ENCODE measurements around the gene ORC5.
"Not testable (repeated sequence)": the region's sequence is repeated elsewhere in the genome, so short reads cannot be mapped to it uniquely, and the experiment has no call there.

The ORC5 gene

GRCh38 chr7:104179178-104179577, 28.6 kb downstream of the ORC5 start:
- DNase-seq = no peak

- not testable (repeated sequence) for DNase-seq
Measured at GRCh38 chr7:104177565-104178083, 30.2 kb downstream of the ORC5 start.

GRCh38 chr7:104176332-104176731, 31.5 kb downstream of the ORC5 start:
- no peak for DNase-seq

- no peak for DNase-seq
Measured at GRCh38 chr7:104175361-104175984, 32.3 kb downstream of the ORC5 start.

- DNase-seq = no peak
Measured at GRCh38 chr7:104174798-104175197, 33.0 kb downstream of the ORC5 start.

- DNase-seq = no peak
Measured at GRCh38 chr7:104162081-104162480, 45.7 kb downstream of the ORC5 start.

GRCh38 chr7:104161244-104161643, 46.6 kb downstream of the ORC5 start:
- no peak for DNase-seq

GRCh38 chr7:104160375-104160774, 47.4 kb downstream of the ORC5 start:
- DNase-seq = no peak

- DNase-seq = no peak
Measured at GRCh38 chr7:104156842-104157277, 51.0 kb downstream of the ORC5 start.

- DNase-seq = no peak
Measured at GRCh38 chr7:104153287-104153686, 54.5 kb downstream of the ORC5 start.

GRCh38 chr7:104152468-104152867, 55.3 kb downstream of the ORC5 start:
- no peak for DNase-seq

GRCh38 chr7:104150470-104150869, 57.3 kb downstream of the ORC5 start:
- DNase-seq = no peak

- DNase-seq = no peak
Measured at GRCh38 chr7:104149822-104150221, 58.0 kb downstream of the ORC5 start.

- no peak for DNase-seq
Measured at GRCh38 chr7:104142147-104142546, 65.7 kb downstream of the ORC5 start.

- no peak for DNase-seq
Measured at GRCh38 chr7:104137971-104138370, 69.8 kb downstream of the ORC5 start.

GRCh38 chr7:104137511-104137910, 70.3 kb downstream of the ORC5 start:
- DNase-seq = no peak

- no peak for DNase-seq
Measured at GRCh38 chr7:104136981-104137380, 70.8 kb downstream of the ORC5 start.

GRCh38 chr7:104136561-104136960, 71.3 kb downstream of the ORC5 start:
- no peak for DNase-seq

- DNase-seq = no peak
Measured at GRCh38 chr7:104135760-104136558, 71.9 kb downstream of the ORC5 start.

- no peak for DNase-seq
Measured at GRCh38 chr7:104133238-104133637, 74.6 kb downstream of the ORC5 start.

- DNase-seq = no peak
Measured at GRCh38 chr7:104130726-104131125, 77.1 kb downstream of the ORC5 start.

- DNase-seq = no peak
Measured at GRCh38 chr7:104127204-104127603, 80.6 kb downstream of the ORC5 start.

- no peak for DNase-seq
Measured at GRCh38 chr7:104126411-104126841, 81.4 kb downstream of the ORC5 start.

GRCh38 chr7:104124893-104125477, 82.8 kb downstream of the ORC5 start:
- DNase-seq = no peak
